ENCODE measurements around the gene COLEC11. TPM values are rescaled to one million over a fixed set of nuclear protein-coding genes. Genes with fewer than 3 reads are reported as not detected.

The COLEC11 gene
- total RNA-seq, 4 donors from 2014 or later, result 2.8 to 20.5 (median 9.1) TPM

DNA sequence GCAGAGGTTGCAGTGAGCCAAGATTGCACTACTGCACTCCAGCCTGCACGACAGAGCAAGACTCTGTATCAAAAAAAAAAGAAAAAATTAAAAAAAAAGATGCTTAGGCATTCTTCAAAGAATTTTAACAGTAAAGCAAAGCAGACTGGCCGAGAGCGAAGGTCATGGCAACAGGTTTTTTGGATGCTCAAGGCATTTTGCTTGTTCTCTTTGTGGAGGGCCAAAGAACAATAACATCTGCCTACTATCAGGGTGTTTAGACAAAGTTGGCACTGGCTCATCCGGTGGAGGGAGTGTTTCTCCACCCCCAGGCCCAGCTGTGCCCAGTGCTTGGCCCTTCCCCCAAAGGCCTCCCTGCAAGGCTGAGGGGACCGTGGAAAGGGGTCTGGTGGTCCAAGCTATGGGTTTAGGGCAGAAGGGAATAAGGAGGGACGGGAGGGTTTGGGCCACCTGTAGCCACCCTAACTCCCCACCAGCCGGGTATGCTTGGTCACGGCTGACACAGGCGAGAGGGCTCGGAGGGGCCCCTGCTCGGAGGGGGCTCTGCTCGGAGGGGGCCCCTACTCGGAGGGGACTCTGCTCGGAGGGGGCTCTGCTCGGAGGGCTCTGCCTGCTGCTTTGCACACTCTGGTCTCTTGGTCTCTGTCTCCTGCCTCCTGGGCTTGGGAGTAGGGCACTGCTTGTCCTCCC is 36.4 kb downstream of the COLEC11 start:
- no peak for TF ChIP-seq POLR2A (IDR thresholded peaks at IDR 0.05)
- TF ChIP-seq, protein P1, sequence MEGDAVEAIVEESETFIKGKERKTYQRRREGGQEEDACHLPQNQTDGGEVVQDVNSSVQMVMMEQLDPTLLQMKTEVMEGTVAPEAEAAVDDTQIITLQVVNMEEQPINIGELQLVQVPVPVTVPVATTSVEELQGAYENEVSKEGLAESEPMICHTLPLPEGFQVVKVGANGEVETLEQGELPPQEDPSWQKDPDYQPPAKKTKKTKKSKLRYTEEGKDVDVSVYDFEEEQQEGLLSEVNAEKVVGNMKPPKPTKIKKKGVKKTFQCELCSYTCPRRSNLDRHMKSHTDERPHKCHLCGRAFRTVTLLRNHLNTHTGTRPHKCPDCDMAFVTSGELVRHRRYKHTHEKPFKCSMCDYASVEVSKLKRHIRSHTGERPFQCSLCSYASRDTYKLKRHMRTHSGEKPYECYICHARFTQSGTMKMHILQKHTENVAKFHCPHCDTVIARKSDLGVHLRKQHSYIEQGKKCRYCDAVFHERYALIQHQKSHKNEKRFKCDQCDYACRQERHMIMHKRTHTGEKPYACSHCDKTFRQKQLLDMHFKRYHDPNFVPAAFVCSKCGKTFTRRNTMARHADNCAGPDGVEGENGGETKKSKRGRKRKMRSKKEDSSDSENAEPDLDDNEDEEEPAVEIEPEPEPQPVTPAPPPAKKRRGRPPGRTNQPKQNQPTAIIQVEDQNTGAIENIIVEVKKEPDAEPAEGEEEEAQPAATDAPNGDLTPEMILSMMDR (IDR thresholded peaks at IDR 0.05), result no peak
- intact Hi-C loops (cut with DNase I), result no loop called here

DNA sequence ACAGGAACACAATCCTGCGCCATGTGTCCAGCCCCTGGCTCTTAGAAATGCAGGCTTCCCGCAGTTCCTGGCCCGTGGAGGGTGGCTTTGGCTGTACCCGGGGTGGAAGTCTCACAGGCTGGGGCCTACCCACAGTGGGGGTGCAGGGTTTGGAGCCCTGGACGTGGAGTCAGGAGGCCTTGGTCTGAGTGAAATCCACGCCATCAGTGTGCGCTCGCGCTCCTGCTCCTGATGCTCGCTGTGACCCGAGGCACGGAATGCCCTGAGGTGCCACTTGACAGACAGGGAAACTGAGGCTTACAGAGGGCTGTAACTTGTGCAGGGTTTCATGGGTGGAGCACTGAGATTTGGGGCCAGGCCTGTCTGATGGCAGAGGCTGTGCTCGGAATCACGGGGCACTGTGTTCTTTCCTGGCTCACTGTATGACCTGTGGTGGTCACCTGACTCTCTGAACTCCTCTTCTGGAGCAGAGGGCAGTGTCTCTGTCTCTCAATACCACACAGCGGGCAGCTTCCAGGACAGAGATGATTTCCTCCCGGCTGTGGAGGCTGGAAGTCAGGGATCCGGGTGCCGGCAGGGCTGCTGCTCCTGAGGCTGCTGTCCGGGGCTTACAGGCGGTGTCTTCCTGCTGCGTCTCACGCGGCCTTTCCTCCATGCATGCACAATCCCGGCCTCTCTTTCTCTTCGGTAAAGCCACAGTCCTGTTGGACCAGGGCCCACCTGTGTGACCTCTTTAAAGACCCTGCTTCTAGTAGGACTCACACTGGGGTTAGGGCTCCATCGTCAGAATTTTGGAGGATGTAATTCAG is 37.1 kb downstream of the COLEC11 start:
- Histone ChIP-seq H3K9me3 (no peaks in the 10 kb centered on the region), H3K36me3 (no peaks in the 10 kb centered on the region), H3K27ac (no peak overlapping the region), H3K4me1 (no peaks in the 10 kb centered on the region), H3K27me3 (no peaks in the 10 kb centered on the region), H3K4me3 (replicated peaks in 1 of 3) (no peak overlapping the region)
- 86 to 91% methylated on average over 13 to 20 of the region's 26 CpGs for WGBS, 2 donors
- TF ChIP-seq POLR2A (IDR thresholded peaks at IDR 0.05), result no peak
- TF ChIP-seq, protein P1 (IDR thresholded peaks at IDR 0.05), result no peak
- intact Hi-C loops (cut with DNase I), result no loop called here
- no peak for DNase-seq

More for the DNA sequence above, 36.4 kb downstream of the COLEC11 start:
- Histone ChIP-seq H3K36me3 (no peaks in the 10 kb centered on the region), H3K9me3 (no peaks in the 10 kb centered on the region), H3K27ac (no peak overlapping the region), H3K4me1 (no peaks in the 10 kb centered on the region), H3K27me3 (no peaks in the 10 kb centered on the region), H3K4me3 (replicated peaks in 1 of 3) (no peak overlapping the region)
- no peak for DNase-seq
- WGBS, 2 donors, result 73 to 81% methylated on average over 5 to 10 of the region's 15 CpGs

DNA sequence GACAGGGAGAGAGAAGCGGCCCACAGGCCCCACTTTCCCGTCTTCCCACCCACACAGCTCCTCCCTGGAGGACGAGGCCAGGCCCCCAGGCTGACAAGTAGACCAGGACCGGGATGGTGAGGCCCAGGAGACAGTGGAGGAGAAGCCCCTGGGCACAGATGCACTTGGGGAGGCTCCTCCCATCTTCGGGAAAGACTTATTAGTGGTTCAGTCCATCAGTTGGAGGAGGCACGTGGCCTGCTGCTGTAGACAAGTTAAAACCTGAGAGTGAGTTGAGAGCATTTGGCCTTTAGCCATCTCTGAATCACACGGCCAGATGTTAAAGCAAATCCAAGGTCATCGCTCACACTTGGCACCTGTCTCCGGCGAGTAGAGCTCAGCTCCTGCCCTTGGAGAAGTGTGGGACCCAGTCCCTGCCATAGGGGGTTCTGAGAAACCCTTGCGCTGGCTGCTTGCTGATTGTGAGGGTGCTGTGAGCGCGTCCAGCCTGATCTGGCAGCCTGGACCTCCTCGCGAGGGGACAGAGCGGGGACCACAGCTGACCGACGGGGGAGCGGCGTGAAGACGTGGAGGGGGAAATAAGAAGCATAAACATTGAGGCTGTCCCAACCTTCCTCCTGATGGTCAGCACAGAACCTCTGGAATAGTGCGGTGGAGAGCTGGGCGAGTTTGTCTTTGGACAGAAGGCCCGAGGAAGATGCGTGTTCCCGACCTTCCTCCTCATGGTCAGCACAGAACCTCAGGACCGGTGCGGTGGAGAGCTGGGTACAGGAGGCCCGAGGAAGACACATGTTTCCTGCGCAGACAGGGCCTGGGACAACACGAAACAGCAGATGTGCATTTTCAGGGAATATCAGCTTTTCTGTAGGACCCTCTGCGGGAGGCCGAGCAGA is 38.4 kb downstream of the COLEC11 start:
- WGBS, 2 donors, result 82 to 86% methylated on average over 32 to 33 of the region's 33 CpGs
- no peaks in the 10 kb centered on the region for H3K9me3 ChIP-seq
- TF ChIP-seq, protein P1 (IDR thresholded peaks at IDR 0.05), result no peak
- no peak for TF ChIP-seq POLR2A (IDR thresholded peaks at IDR 0.05)
- no peak for DNase-seq
- H3K27me3 ChIP-seq, result no peaks in the 10 kb centered on the region
- no peaks in the 10 kb centered on the region for H3K36me3 ChIP-seq
- H3K4me1 ChIP-seq, result no peaks in the 10 kb centered on the region
- intact Hi-C loops (cut with DNase I), result no loop called here
- H3K4me3 ChIP-seq (replicated peaks in 1 of 3), result no peak overlapping the region
- H3K27ac ChIP-seq, result no peak overlapping the region

DNA sequence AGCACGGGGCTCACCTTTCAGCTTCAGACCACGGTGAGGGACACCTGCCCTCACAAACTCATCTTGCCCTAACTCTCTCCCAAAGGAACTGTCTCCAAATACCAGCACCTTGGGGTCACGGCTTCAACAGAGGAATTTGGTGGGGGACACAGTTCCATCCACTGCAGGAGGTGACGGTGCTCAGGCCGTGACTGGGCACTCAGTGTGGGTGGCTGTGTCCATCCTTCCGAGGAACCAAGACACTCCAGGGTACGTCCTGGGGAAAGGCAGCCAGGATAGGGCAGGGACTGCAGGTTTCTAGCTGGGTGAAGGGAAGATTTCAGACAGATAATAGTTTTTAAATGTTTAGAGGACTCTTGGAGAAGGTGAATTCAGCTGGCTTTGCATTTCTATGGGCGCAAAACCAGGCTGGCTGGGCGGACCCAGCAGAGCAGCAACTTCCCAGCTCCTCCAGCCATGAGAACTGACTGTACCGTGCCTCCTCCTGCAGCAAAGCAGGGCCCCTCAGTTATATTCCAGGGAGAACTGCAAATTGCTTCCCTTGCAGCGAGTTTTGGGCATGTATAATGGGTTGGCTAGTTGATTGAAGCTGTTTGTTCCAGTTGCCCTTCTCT is 39.2 kb downstream of the COLEC11 start:
- DNase-seq, result no peak
- H3K9me3 ChIP-seq, result no peaks in the 10 kb centered on the region
- H3K27ac ChIP-seq, result no peak overlapping the region
- no peaks in the 10 kb centered on the region for H3K36me3 ChIP-seq
- intact Hi-C loops (cut with DNase I), result no loop called here
- H3K4me1 ChIP-seq, result no peaks in the 10 kb centered on the region
- H3K4me3 ChIP-seq (replicated peaks in 1 of 3), result no peak overlapping the region
- WGBS, 2 donors, result 79 to 91% methylated on average over 10 to 11 of the region's 11 CpGs
- TF ChIP-seq POLR2A (IDR thresholded peaks at IDR 0.05), result no peak
- TF ChIP-seq, protein P1 (IDR thresholded peaks at IDR 0.05), result no peak
- H3K27me3 ChIP-seq, result no peaks in the 10 kb centered on the region
